Heart right ventricle (tissue), 16 donors: ENCODE results near the gene CDHR1. TPM values are rescaled to one million over a fixed set of nuclear protein-coding genes. Genes with fewer than 3 reads are reported as not detected.

Experiments
- ATAC-seq, 8 donors: fragments of 200-7000 bp; cut with Tn5 transposase; one replicate each; pipeline ENCODE4 v1.9.1; 2020; ENCODE audit warnings: mild to moderate bottlenecking in 8 of 8, moderate library complexity in 8 of 8, moderate number of reproducible peaks in 1 of 8
- DNase-seq, 2 donors: peaks; one replicate each; pipeline ENCODE4 v3.0.0-alpha.2; 2020
- H3K27ac ChIP-seq, 10 donors: fragments of 200-600 bp; sonication (generic) in 2 of 10; one replicate each; pipeline versions ENCODE4 v1.5.0 to v1.8.0; 2020 to 2022; ENCODE audit warnings: mild to moderate bottlenecking in 3 of 10
- H3K27me3 ChIP-seq, 7 donors: fragments of 200-600 bp; one replicate each; pipeline ENCODE4 v1.8.0; 2021 to 2022; ENCODE audit warnings: mild to moderate bottlenecking in 2 of 7
- H3K36me3 ChIP-seq, 9 donors: fragments of 200-600 bp; sonication (generic) in 1 of 9; one replicate each; pipeline versions ENCODE4 v1.5.0 to v1.8.0; 2020 to 2022; ENCODE audit warnings: mild to moderate bottlenecking in 2 of 9
- H3K4me1 ChIP-seq, 9 donors: fragments of 200-600 bp; sonication (generic) in 1 of 9; one replicate each; pipeline versions ENCODE4 v1.5.0 to v1.8.0; 2020 to 2022; ENCODE audit warnings: mild to moderate bottlenecking in 4 of 9
- H3K4me3 ChIP-seq, 10 donors: fragments of 200-600 bp; sonication (generic) in 2 of 10; one replicate each; pipeline versions ENCODE4 v1.5.0 to v1.8.0; 2020 to 2022; ENCODE audit warnings: mild to moderate bottlenecking in 7 of 10, moderate library complexity in 2 of 10
- H3K9me3 ChIP-seq, 11 donors: fragments of 200-600 bp in 10 of 11; sonication (generic) in 2 of 11; one replicate each; pipeline versions ENCODE4 v1.5.0 to v1.8.0; 2013 to 2022; ENCODE audit warnings: mild to moderate bottlenecking in 2 of 11, control low read depth in 1 of 11, moderate library complexity in 1 of 11
- WGBS, 2 donors: extraction: QIAGEN DNeasy Blood & Tissue Kit; methylation state at CpG; one replicate each; pipeline ENCODE4 v1.1.7; 2013; ENCODE audit warnings: inconsistent platforms in 1 of 2; 5-methylcytosine and 5-hydroxymethylcytosine counted together
- intact Hi-C, 10 donors: fragments of 100-400 bp; cut with DNase I; formaldehyde crosslinking; loops; one replicate each; pipeline versions ENCODE4 v1.11.1 to v1.14.2; 2022
- polyA plus RNA-seq, 2 donors: library from polyadenylated mRNA; stranded (reverse); fragments of 200-250 nt; gene quantifications; one replicate each; pipeline ENCODE4 v1.2.3, GENCODE V29; 2013
- total RNA-seq, 10 donors: library from RNA; stranded (reverse); fragmentation: NEBNext Ultra II Directional in 3 of 10; extraction: Animal tissue kit (Norgen Biotek cat#: 25700) in 3 of 10; gene quantifications; one replicate each; pipeline versions ENCODE4 v1.2.1 to v1.2.4, GENCODE V29; 2021 to 2023
- TF ChIP-seq, protein P1 (sequence below), 9 donors: fragments of 200-600 bp; sonication (generic) in 2 of 9; IDR thresholded peaks; one replicate each; pipeline versions ENCODE4 v1.5.0 to v1.8.0; 2021 to 2022; ENCODE audit warnings: antibody characterized with exemption in 9 of 9, mild to moderate bottlenecking in 5 of 9, moderate library complexity in 1 of 9
- donor health status: Arrhythmogenic right ventricular cardiomyopathy.
- donor health status: ischemic (EF 13 %, LVEDD 7.1; RV severe dilation, severe dysfunction).
- donor health status: healthy with polysubstance abuse.
- donor health status: DM: no; HTN: yes; CAD: no.
- donor health status: DM: no; HTN: no; CAD: no.
- donor health status: ischemic (EF 25% LVEDD 6.9; RV normal size, moderate dysfunction).
- donor health status: ischemic (EF 25% LVEDD 5.7; RV mildly dilated, moderate dysfunction).
- donor health status: healthy.
- donor health status: DM: yes; HTN: yes; CAD: no.
- donor health status: Ischemic cardiomyopathy.
- donor health status: ischemic (EF 35%, LVEDD 5.7; RV mildly dilated, moderate dysfunction).
- donor health status: nonischemic (EF 11% LVEDD 7.7; RV severe dilation, severe dysfunction).
- donor health status: DM: yes; HTN: yes; CAD: no.
- donor health status: PGD.
- donor health status: ischemic (EF 29% LVEDD 5.4; RV normal size, mild dysfunction).
- donor health status: nonischemic (EF 23%, LVEDD 6.1; RV moderate dilation, normal function).

Gene CDHR1
- total and polyA plus RNA-seq, 12 donors: 0.12 to 1.3 (median 0.39) TPM

DNA sequence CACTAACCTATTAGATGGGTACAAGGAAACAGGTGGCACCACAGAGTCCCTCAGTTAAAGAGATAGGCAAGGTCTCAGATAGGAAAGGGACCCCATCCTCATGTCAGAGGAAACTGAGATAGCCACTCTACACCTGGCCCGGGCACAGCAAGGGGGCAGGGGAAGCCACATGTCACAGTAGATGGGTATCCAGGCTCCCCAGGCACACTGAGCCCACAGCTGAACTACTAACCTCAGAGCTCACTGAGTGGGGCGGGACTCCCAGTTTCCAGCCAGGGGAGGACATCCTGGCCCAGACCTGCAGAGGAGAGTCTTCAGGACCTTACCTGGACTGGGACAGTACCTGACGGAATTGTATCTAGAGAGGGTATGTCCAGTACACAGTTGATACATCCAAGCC, 3.7 kb upstream of the CDHR1 start:
- no peak for ATAC-seq
- intact Hi-C loops: no loop called here
- Histone ChIP-seq H3K27ac (no peak overlapping the region), H3K4me3 (no peak overlapping the region), H3K4me1 (peaks cover 4 to 17% (median 12%) of the 10 kb centered on the region in 9 donors), H3K27me3 (peaks cover 8 to 56% (median 37%) of the 10 kb centered on the region in 7 donors), H3K36me3 (no peaks in the 10 kb centered on the region), H3K9me3 (no peaks in the 10 kb centered on the region)
- 83 to 89% methylated on average over 3 of the region's 3 CpGs for WGBS, 2 donors
- TF ChIP-seq, protein P1, sequence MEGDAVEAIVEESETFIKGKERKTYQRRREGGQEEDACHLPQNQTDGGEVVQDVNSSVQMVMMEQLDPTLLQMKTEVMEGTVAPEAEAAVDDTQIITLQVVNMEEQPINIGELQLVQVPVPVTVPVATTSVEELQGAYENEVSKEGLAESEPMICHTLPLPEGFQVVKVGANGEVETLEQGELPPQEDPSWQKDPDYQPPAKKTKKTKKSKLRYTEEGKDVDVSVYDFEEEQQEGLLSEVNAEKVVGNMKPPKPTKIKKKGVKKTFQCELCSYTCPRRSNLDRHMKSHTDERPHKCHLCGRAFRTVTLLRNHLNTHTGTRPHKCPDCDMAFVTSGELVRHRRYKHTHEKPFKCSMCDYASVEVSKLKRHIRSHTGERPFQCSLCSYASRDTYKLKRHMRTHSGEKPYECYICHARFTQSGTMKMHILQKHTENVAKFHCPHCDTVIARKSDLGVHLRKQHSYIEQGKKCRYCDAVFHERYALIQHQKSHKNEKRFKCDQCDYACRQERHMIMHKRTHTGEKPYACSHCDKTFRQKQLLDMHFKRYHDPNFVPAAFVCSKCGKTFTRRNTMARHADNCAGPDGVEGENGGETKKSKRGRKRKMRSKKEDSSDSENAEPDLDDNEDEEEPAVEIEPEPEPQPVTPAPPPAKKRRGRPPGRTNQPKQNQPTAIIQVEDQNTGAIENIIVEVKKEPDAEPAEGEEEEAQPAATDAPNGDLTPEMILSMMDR (IDR thresholded peaks at IDR 0.05): no peak
- DNase-seq: no peak

DNA sequence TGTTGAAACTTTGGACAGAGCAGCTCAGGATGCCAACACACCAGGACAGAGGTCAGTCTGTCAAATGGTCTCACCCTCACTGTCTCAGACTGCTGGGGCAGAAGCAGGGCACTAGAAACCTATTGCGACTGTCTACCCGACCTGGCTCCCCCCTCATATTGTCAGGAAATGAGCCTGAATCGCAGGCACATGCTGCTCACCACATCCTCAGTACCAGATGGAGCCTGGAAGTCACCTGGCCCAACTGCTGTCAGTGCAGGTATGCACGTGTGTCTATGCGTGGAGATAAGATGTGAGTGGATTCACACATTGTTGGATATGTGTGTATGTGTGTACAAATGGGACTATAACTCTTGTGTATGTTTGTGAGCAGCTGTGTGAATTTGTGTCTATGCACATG, 3.2 kb upstream of the CDHR1 start:
- H3K9me3 ChIP-seq: no peaks in the 10 kb centered on the region
- no peak for DNase-seq
- H3K4me1 ChIP-seq: peaks cover 4 to 17% (median 12%) of the 10 kb centered on the region in 9 donors
- intact Hi-C loops: no loop called here
- no peak for ATAC-seq
- peaks cover 10 to 56% (median 42%) of the 10 kb centered on the region in 7 donors for H3K27me3 ChIP-seq
- H3K27ac ChIP-seq: no peak overlapping the region
- H3K36me3 ChIP-seq: no peaks in the 10 kb centered on the region
- TF ChIP-seq, protein P1 (IDR thresholded peaks at IDR 0.05): no peak
- WGBS, 2 donors: 76% methylated on average over 5 of the region's 5 CpGs
- no peak overlapping the region for H3K4me3 ChIP-seq

DNA sequence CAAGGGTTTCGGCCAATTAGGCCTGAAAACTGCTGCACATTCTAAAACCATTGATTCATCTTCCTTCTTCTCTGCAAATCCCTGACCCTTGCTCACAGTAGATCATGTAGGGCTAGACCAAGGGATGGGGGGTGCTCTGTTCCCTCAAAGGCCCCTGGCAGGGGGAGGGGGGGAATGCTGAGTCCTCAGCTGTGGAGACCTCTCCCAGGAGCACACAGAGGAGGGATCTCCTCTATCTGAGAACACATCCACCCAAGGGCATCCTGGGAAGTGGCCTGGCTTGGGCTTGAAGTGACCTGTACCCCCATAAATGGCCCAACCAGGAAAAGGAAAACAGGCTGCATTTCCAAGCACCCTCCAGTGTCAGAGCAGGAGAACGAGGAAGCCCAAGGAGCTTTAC, 1.0 kb upstream of the CDHR1 start:
- Histone ChIP-seq H3K4me1 (peaks cover 4 to 28% (median 12%) of the 10 kb centered on the region in 9 donors), H3K36me3 (no peaks in the 10 kb centered on the region), H3K27me3 (peaks cover 10 to 60% (median 45%) of the 10 kb centered on the region in 7 donors), H3K4me3 (no peak overlapping the region), H3K9me3 (no peaks in the 10 kb centered on the region), H3K27ac (no peak overlapping the region)
- ATAC-seq (no peak), DNase-seq (no peak)
- TF ChIP-seq, protein P1 (IDR thresholded peaks at IDR 0.05): no peak
- 90 to 96% methylated on average over 2 of the region's 2 CpGs for WGBS, 2 donors
- intact Hi-C loops: no loop called here

DNA sequence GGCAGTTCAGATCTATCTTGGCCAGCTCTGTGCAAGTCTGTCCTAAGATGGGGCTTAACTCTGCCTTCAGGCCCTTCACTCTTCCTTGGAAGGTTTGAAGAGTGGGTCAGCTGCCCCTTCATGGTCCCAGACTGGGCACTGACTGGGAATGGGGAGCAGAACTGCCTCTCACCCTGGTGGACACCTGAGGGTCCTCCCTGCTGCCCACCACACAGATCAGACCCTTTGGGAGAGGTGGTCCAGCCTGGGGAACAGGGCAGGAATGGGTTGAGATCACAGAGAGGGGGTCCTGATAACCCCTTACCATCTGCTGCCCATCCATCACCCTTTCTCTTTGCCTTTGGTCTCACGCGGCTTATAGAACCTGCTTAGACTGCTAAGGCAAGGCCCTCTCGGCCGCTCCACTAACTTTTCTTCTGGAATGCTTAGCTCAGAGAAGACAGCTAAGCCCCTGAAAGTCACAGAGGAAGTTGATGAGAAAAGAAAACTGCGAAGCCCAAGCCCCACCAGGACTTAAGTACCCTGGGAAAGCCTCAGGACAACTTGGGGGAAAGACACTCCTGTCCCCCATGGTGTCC, 402 bp upstream of the CDHR1 start:
- H3K27me3 ChIP-seq: peaks cover 10 to 58% (median 45%) of the 10 kb centered on the region in 7 donors

More for the DNA sequence above, 402 bp upstream of the CDHR1 start:
- 31 to 34% methylated on average over 5 of the region's 5 CpGs for WGBS, 2 donors
- ATAC-seq (no peak), DNase-seq (no peak)
- Histone ChIP-seq H3K4me3 (peak overlapping the region; percentile 32 to 61 (median 50)), H3K27ac (no peak overlapping the region), H3K9me3 (no peaks in the 10 kb centered on the region), H3K4me1 (peaks cover 4 to 28% (median 12%) of the 10 kb centered on the region in 9 donors), H3K36me3 (no peaks in the 10 kb centered on the region)
- intact Hi-C loops: no loop called here
- TF ChIP-seq, protein P1 (IDR thresholded peaks at IDR 0.05): no peak
